Nucleus accumbens (tissue), 56 donors: Measurements from ENCODE around the gene SSR1.
"Not testable (repeated sequence)": the region's sequence is repeated elsewhere in the genome, so short reads cannot be mapped to it uniquely, and the experiment has no call there.

Source experiments
- DNase-seq, 56 donors: peaks; one replicate each; lab custom pipeline; 2025; lab: John Stamatoyannopoulos, UW

The SSR1 gene

DNA sequence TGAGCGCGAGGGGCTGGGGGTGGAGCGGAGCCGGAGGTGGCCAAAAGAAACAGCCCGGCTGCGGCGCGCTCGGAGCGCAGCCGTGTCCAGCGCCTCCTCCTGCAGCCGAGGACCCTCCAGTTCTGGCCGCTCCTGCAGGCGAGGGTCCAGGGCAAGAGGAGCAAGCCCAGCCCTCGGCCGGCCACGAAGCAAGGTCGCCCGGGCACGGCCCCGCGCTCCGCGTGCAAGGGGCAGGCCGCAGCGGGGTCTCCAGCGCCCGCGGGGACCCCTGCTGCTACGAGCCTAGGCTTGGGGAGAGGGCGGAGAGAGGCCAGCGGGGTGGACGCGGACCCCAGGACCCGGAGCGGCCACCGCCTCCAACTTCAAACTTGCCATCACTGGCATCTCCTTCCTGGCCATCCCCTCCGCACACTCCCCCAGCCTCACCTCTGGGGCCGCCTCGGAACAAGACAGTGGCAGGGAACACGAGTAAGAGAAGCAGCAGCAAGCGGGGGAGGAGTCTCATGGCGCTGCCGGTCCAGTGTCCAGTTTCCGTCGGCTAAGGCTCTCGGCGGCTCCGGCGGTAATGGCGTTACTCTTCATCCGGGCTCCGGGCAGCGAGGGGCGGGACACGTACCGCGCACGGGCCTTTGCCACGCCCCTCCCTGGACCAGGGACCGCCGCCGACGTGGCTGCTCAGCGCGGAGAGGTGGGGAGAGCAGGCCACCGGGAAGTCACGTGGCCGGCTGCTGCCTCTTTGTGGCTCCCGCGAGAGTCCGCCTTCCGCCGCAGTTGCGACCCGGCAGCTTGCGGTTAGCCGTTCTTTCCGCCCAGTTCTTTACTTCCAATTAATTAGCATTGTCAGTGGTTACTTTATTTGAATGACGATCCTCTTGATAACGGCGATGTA lies at the start of gene SSR1:
Gene SSR1 (minus strand): TSS at position 584 of the 889 bp plus-strand sequence. CDS start 79 bp downstream, at position 505.
- peak; percentile 59 to 98 (median 95) for DNase-seq

DNA sequence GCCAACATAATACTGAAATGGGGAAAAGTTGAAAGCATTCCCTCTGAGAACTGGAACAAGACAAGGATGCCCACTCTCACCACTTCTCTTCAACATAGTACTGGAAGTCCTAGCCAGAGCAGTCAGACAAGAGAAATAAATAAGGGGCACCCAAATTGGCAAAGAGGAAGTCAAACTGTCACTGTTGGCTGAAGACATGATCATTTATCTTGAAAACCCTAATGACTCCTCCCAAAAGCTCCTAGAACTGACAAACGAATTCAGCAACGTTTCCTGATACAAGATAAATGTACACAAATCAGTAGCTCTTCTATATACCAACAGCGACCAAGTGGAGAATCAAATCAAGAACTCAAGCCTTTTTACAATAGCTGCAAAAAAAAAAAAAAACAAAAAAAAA lies 38.9 kb upstream of the SSR1 start:
- not testable (repeated sequence) for DNase-seq

DNA sequence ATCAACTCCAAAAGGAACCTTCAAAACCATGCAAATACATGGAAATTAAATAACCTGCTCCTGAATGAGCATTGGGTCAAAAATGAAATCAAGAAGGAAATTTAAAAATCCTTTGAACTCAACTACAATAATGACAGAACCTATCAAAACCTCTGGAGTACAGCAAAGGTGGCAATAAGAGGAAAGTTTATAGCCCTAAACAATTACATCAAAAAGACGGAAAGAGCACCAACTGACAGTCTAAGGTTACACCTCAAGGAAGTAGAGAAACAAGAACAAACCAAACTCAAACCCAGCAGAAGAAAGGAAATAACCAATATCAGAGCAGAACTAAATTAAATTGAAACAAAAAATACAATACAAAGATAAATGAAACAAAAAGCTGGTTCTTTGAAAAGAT lies 37.6 kb upstream of the SSR1 start:
- DNase-seq = not testable (repeated sequence)

DNA sequence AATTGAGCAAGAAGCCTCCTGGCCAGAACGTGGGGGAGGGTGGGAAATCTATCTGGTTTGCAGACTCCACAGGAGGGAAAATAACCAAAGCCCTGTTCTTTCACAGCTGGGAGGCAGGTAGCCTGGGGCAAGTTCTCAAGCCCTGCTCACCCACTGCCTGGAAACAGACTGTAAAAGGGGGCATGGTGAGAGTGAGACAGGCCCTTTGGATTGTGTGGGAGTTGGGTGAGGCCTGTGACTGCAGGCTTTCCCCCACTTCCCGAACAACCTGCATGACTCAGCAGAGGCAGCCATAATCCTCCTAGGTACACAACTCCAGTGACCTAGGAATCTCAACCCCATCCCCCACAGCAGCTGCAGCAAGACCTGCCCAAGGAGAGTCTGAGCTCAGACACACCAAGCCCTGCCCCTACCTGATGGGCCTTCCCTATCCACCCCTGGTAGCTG lies 34.6 kb upstream of the SSR1 start:
- DNase-seq = not testable (repeated sequence)

- DNase-seq = not testable (repeated sequence)
Measured at GRCh38 chr6:7344773-7345450, 31.9 kb upstream of the SSR1 start.

DNA sequence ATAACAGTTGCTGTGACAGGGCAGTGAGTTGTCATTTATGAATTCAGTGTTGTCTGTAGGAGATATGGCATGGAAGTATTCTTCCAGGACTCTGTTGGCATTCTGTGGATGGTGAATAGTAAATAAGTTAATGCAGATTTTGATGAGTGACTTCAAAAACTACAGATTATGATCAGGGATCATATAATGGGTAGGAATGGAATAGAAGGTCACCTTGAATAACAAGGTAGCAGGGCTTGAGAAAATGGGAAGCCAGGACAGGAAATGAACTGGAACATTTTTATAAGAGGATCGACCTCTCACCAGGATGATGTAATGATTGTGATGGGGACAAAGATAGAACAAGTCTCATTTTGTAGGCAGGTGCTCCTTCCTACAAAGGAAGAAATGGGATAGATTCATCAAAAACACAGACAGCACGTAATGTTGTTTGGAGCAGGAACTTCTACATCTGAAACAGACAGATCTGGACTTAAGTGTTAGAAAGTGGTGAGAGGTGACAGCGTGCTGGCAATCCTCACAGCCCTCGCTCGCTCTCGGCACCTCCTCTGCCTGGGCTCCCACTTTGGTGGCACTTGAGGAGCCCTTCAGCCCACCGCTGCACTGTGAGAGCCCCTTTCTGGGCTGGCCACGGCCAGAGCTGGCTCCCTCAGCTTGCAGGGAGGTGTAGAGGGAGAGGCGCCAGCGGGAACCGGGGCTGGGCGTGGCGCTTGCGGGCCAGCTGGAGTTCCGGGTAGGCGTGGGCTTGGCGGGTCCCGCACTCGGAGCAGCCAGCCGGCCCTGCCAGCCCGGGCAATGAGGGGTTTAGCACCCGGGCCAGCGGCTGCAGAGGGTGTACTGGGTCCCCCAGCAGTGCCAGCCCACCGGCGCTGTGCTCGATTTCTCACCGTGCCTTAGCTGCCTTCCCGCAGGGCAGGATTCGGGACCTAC lies 30.8 kb upstream of the SSR1 start:
- no peak for DNase-seq

GRCh38 chr6:7341989-7342742 lies 29.2 kb upstream of the SSR1 start:
- no peak for DNase-seq

DNA sequence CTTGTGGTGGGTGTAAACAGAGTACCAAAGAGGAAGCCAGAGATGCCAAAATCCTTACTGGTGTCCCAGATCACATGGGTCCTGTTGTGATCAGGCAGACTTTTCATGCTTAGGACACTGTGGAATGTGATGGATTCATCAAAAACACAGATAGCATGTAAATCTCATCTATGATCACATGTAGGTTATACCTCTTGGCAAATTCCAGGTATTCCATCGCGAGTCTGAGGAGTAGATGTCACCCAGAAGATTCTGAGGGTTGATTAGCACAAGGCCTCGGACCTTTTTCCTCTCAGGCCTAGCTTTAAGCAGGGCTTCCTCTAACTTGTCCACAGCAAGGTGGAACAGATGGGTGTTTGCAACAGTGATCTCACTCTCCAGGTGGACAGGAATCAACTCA lies 28.3 kb upstream of the SSR1 start:
- DNase-seq = no peak

DNA sequence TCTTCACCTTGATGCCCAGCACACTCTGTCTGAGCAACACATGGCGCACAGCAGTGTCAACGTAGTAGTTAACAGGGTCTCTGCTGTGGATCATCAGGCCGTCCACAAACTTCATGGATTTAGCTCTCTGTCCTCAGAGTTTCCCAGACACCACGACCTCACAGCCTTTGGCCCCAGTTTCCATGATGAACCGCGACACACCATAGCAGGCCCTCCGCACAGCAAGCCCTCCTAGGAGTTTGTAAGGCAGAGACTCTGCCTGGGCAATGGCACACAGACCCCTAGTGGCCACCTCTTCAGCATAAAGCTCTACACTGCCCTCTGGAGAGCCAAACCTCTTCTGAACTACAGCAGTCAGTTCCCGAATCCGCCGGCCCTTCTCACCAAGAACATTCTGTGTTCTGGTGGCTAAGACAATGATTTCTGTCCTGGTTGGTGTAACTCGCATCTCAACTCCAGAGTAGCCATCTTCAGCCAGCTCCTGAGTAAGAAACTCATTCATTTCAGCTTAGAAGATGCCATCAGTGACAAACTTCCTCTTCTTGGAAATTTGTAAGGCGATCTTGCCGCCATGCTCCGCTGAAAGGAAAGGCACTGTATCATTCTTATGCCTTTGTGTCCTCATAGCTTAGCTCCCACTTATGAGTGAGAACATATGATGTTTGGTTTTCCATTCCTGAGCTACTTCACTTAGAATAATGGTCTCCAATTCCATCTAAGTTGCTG lies 26.2 kb upstream of the SSR1 start:
- DNase-seq = not testable (repeated sequence)

DNA sequence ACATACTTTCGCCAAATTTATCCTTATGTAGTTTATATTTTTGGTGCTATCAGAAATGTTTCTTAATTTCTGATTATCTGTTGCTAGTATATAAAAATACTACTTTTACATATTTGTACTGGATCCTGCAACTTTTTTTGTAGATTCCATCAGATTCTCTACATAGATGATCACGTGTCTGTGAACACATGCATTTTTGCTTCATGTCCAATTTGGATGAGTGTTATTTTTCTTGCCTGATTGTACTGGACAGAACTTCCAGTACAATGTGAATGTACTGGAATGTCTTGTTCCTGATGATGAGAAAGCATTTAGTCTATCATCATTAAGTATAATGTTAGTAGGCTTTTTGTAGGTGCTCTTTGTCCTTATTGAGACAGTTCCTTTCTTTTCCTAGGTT lies 25.0 kb upstream of the SSR1 start:
- no peak for DNase-seq

DNA sequence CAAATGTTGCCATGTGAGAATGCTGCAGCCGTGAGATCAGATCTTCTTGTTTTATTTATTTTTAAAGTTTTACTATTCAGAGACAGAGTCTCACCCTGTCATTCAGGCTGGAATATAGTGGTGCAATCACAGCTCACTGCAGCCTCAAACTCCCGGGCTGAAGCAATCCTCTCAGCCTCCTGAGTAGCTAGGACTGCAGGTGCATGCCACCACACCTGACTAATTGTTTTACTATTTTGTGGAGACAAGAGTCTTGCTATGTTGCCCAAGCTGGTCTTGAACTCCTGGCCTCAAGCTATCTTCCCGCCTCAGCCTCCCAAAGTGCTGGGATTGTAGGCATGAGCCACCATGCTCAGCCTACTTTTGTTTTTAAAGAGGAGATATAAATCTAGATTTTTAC lies 22.5 kb upstream of the SSR1 start:
- no peak for DNase-seq

DNA sequence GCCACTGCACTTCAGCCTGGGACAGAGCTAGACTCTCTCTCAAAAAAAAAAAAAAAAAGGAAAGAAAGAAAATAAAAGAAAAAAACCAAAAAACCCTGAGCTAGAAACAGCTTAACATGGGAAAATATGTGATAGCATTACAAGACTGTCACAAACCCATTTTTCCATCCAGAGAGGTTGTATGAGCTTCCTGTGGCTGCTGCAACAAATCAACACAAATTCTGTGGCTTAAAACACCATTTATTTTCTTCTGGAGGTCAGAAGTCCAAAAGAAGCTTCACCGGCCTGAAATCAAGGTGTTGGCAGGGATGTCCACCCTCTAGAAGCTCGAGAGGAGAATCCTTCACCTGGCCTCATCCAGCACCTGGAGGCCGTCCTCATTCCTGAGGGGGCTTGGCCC lies 21.7 kb upstream of the SSR1 start:
- DNase-seq = no peak

- no peak for DNase-seq
Measured at GRCh38 chr6:7332090-7332745, 19.2 kb upstream of the SSR1 start.

DNA sequence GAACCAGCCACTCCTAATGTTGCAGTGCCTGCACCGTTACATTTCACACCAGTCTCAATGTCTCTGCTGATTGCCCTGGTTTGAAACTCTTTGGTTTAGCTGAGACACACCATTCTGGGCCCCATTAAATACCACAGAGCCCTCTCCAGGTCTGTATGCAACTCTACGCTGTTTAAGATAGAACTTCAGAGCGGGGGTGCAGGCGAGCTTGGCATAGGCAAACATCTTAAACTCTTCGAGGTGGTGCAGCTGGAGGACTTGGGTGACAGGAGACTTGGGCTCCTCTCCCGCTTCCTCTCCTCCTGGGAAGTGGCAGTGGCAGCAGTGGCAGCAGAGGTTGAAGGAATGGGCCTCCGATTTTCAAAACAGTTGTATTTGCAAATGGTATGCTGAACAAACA lies 18.5 kb upstream of the SSR1 start:
- no peak for DNase-seq

DNA sequence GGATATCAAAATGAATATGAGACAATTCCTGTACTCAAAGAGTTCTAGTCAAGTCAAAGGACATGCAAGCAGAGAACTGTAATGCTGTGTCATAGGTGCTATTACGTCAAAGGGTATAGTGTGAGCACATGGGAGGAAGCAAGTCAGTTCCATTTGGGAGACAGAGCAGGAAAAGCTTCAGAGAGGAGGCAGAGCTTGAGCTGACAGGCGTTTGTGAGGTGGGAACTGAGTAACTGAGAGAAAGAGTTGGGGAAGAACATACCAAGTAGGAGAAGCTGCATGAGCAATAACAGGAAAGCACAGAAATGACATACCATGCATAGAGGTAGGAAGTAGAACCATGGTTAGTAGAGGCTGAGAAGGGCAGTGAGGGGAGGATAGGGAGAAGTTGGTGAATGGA lies 15.2 kb upstream of the SSR1 start:
- no peak for DNase-seq

DNA sequence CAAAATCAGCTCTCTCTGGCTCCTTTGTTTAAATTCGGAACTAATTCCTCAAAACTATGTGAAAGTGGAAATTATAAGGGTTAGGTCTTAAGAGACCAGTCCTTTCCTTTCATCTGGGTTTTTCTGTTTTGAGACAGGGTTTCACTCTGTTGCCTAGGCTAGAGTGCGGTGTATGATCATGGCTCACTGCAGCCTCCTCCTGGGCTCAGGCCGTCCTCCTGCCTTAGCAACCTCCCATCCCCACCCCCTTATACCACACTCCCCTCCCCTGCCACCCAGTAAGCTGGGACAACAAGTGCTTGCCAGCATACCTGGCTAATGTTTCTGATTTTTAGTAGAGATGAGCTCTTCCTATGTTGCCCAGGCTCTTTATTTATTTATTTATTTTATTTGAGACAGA lies 12.8 kb upstream of the SSR1 start:
- DNase-seq = no peak

DNA sequence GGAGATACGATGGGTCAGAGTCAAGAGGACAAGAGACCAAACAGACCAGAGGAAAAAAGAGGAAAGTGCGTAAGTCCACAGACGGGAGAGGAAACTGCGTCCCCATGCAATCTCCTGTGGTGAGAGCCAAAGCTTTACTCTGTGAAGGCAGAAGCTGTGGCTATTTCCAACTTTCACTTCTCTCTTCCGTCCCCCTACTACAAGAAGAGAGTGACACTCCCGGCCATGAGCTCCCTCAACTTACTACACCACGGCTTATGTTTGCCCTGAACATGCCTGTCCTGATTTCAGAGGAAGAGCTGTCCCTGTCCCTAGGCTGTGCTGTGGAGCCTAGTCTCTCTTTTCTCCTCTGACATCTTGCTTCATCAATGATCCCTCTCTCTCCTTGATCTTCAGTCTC lies 11.5 kb upstream of the SSR1 start:
- peak in 18 of 56 donors; percentile 2 to 38 (median 14) for DNase-seq

GRCh38 chr6:7323074-7323473 lies 10.1 kb upstream of the SSR1 start:
- DNase-seq = no peak

DNA sequence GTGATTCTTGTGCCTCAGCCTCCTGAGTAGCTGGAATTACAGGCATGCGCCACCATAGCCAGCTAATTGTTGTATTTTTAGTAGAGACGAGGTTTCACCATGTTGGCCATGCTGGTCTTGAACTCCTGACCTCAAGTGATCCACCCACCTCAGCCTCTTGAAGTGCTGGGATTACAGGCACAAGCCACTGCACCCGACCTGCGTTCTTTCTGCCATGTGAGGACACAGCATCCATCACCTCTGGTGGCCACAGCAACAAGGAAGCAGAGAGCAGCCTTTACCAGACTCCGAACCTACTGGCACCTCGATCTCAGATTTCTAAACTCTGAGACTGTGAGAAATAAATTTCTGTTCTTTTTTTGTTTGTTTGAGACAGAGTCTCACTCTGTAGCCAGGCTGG lies 8.9 kb upstream of the SSR1 start:
- not testable (repeated sequence) for DNase-seq
